ENCODE measurements around the gene WFIKKN2.

Gene WFIKKN2

DNA sequence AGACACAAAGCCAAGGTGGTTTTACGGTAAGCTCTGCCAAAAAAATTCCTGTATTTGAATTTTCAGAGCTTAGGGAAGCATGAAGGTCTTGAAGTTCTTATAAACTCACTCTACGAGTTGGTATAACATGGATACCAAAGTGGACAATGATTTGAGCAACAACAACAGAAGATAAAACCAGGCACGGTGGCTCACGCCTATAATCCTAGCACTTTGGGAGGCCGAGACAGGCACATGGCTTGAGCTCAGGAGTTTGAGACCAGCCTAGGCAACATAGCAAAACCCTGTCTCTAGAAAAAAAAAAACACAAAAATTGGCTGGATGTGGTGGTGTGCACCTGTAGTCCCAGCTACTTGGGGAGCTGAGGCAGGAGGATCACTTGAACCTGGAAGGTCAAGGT lies 43.7 kb downstream of the WFIKKN2 start:
- no peak for DNase-seq (ENCODE audit: low read depth)

GRCh38 chr17:50881182-50881581 lies 45.8 kb downstream of the WFIKKN2 start:
- DNase-seq (ENCODE audit: low read depth), result no peak

DNA sequence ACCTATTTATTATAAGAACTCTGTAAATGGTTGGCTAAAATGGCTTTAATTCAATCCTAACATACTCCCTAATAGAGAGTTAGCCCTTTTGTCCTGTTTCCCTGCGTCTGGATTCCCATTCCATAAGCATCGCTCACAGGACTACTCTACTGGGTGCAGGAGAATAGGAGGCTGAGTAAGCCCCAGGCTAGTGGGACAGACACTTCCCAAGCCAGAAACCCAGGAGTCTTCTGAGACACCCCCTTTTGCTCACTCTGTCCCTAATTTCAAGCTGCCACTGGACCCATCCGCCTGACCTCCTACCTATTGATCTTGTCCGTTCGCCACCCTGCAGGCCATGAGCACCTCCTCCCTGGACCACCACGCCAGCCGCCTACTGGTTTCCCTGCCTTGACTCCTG lies 47.5 kb downstream of the WFIKKN2 start:
- DNase-seq (ENCODE audit: low read depth), result no peak

- DNase-seq (ENCODE audit: low read depth), result no peak
These were observed 48.6 kb downstream of the WFIKKN2 start for GRCh38 chr17:50883850-50884438.

GRCh38 chr17:50884439-50885311 lies 49.3 kb downstream of the WFIKKN2 start:
- no peak for DNase-seq (ENCODE audit: low read depth)

- no peak for DNase-seq (ENCODE audit: low read depth)
These were observed 52.4 kb downstream of the WFIKKN2 start for GRCh38 chr17:50887705-50888245.

- DNase-seq (ENCODE audit: low read depth), result no peak
These were observed 54.2 kb downstream of the WFIKKN2 start for GRCh38 chr17:50889528-50890118.

DNA sequence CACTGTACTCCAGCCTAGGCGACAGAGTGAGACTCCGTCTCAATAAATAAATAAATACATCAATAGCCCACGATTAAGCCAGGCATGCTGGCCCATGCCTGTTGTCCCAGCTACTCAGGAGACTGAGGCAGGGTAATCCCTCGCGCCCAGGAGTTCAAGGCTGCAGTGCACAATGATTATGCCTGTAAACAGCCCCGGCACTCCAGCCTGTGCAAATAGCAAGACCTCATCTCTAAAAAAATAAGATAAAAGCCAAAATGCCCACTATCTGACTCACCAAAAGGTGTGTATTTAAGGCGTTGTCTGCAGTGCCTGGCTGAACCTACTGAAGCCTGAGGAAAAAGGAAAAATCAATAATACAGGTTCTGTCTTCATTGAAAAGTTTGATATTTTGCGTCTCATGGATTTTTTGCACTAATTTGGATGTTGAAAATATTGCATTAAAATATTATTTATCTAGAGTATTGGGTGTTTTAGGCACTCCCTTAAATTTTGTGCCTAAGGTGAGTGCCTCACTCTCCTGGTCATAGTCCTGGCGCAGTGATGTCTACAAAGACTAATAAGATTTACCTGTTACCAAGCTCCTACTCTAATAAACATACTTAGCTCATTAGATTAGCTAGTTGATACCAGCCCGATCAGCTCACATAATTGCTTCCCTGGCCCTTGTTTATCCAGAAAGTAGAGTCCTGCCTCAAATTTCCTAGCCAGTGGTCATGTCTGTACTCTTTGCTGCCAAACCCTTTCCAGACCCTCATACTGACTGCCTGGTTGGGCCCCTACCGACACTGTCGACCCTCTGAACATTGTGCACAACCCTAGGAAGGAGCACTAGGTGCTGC lies 55.5 kb downstream of the WFIKKN2 start:
- no peak for DNase-seq (ENCODE audit: low read depth)

GRCh38 chr17:50891577-50891989 lies 56.2 kb downstream of the WFIKKN2 start:
- DNase-seq (ENCODE audit: low read depth), result no peak
